OCI-LY3 (cell line): ENCODE measurements around the gene EXD3.

Source experiments
- EZH2phosphoT487 ChIP-seq: fragments of 200-600 bp; shearing (Covaris generic); IDR thresholded peaks from 2 replicates; pipeline ENCODE4 v1.6.1; 2018; ENCODE audit warnings: antibody characterized with exemption, mixed run types, low read depth
- TF ChIP-seq, protein P1 (sequence below): fragments of 200-600, 300-600 bp; sonication (generic); IDR thresholded peaks from 2 replicates; pipeline ENCODE4 v1.5.1; 2014; ENCODE audit warnings: antibody characterized with exemption, low read length, low read depth

DNA sequence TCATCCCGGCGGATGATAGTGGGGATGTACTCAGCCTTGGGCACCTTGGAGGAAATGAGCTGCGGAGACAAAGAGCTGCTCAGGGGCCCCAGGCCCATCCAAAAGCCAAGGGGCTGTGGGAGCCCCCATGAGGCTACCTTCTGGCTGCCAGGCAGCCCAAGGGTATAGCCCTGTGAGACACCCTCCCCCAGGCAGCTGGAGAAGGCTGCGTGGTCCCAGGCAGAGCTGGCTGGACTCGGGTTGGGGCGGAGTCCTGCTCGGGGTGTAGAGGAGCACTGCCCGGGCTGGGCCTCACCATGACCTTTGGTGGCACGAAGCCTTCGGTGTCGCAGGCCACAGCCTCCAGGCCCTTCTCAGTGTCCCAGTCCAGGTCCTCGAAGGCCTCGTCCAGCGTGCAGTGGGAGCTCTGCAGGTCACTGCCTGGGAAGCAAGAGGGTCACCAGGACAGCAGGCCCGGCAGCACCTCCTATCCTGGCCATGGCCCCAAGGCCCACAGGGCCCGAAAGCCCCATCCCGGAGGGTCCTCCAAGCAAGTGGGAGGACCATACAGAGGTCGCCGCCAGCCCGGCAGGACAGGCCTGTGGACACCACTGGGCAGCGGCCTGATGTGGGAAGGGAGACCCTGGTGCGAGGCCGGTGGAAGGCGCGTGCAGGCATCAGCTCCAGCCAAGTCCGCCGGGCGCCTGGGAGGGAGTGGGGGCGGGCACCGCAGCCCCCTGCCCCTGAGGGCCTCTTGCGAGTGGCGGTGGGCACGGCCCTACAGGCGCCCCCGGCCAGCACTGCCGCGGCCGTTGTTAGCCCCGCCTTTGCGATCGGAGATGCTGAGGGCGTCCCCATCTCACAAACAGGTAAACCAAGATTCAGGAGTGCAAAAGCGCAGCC is 30.0 kb upstream of the EXD3 start:
- TF ChIP-seq, protein P1, sequence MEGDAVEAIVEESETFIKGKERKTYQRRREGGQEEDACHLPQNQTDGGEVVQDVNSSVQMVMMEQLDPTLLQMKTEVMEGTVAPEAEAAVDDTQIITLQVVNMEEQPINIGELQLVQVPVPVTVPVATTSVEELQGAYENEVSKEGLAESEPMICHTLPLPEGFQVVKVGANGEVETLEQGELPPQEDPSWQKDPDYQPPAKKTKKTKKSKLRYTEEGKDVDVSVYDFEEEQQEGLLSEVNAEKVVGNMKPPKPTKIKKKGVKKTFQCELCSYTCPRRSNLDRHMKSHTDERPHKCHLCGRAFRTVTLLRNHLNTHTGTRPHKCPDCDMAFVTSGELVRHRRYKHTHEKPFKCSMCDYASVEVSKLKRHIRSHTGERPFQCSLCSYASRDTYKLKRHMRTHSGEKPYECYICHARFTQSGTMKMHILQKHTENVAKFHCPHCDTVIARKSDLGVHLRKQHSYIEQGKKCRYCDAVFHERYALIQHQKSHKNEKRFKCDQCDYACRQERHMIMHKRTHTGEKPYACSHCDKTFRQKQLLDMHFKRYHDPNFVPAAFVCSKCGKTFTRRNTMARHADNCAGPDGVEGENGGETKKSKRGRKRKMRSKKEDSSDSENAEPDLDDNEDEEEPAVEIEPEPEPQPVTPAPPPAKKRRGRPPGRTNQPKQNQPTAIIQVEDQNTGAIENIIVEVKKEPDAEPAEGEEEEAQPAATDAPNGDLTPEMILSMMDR = no peak
- TF ChIP-seq EZH2phosphoT487 = no peak
